Keratinocyte (primary cell): ENCODE results near the gene PCGF2. TPM values are rescaled to one million over a fixed set of nuclear protein-coding genes. Genes with fewer than 3 reads are reported as not detected.

Source experiments
- DNase-seq: peaks from one replicate; pipeline ENCODE4 v3.0.0-alpha.2; 2011; ENCODE audit warnings: low read depth, missing footprints, low spot score
- FAIRE-seq: peaks from 2 replicates; lab custom pipeline; 2011; peaks lifted over from hg19 to GRCh38; lab: Jason Lieb, UNC
- H2AFZ ChIP-seq: 2 replicates; pipeline ENCODE4 v1.6.0; 2012; ENCODE audit warnings: low read length, control low read depth, inconsistent platforms; ENCODE audit not compliant: control insufficient read depth
- H3K27ac ChIP-seq: 2 replicates; pipeline ENCODE4 v1.5.1; 2011; ENCODE audit warnings: low read length; ENCODE audit not compliant: control insufficient read depth, insufficient read depth
- H3K27me3 ChIP-seq: 3 replicates; pipeline ENCODE4 v1.6.0; 2011; ENCODE audit warnings: low read length; ENCODE audit not compliant: control insufficient read depth, insufficient read depth; ENCODE audit errors: extremely low read depth
- H3K36me3 ChIP-seq, 2 experiments: 2 replicates in 1 of 2; 3 replicates in 1 of 2; pipeline ENCODE4 v1.5.1; 2011; ENCODE audit warnings: low read length in 2 of 2, mild to moderate bottlenecking in 1 of 2; ENCODE audit not compliant: control insufficient read depth in 2 of 2, insufficient read depth in 2 of 2; ENCODE audit errors: extremely low read depth in 1 of 2
- H3K4me1 ChIP-seq: 3 replicates; pipeline ENCODE4 v1.5.1; 2011; ENCODE audit warnings: low read length; ENCODE audit not compliant: control insufficient read depth, insufficient read depth; ENCODE audit errors: extremely low read depth
- H3K4me2 ChIP-seq: 3 replicates; pipeline ENCODE4 v1.6.0; 2011; ENCODE audit warnings: low read depth, low read length; ENCODE audit not compliant: control insufficient read depth, insufficient read depth; ENCODE audit errors: extremely low read depth
- H3K4me3 ChIP-seq, 3 experiments: fragments of 200-600 bp in 1 of 3; sonication (generic) in 1 of 3; 2 replicates in 2 of 3; 3 replicates in 1 of 3; pipeline ENCODE4 v1.5.1; 2011 to 2016; ENCODE audit warnings: low read length in 3 of 3, mild to moderate bottlenecking in 3 of 3, control low read depth in 2 of 3, inconsistent platforms in 1 of 3, low read depth in 1 of 3, mixed read lengths in 1 of 3, mixed run types in 1 of 3, moderate library complexity in 1 of 3; ENCODE audit not compliant: control insufficient read depth in 2 of 3, insufficient read depth in 2 of 3; ENCODE audit errors: extremely low read depth in 1 of 3
- H3K79me2 ChIP-seq: 2 replicates; pipeline ENCODE4 v1.6.0; 2012; ENCODE audit warnings: low read length; ENCODE audit not compliant: control insufficient read depth, insufficient read depth
- H3K9ac ChIP-seq: 3 replicates; pipeline ENCODE4 v1.6.0; 2011; ENCODE audit warnings: low read length; ENCODE audit not compliant: control insufficient read depth, insufficient read depth; ENCODE audit errors: extremely low read depth
- H3K9me1 ChIP-seq: 3 replicates; pipeline ENCODE4 v1.6.0; 2011; ENCODE audit warnings: low read length; ENCODE audit not compliant: control insufficient read depth, insufficient read depth; ENCODE audit errors: extremely low read depth
- H3K9me3 ChIP-seq: 2 replicates; pipeline ENCODE4 v1.5.1; 2012; ENCODE audit warnings: low read depth, low read length; ENCODE audit not compliant: control insufficient read depth
- H4K20me1 ChIP-seq: 3 replicates; pipeline ENCODE4 v1.6.0; 2011; ENCODE audit warnings: low read length; ENCODE audit not compliant: control insufficient read depth, insufficient read depth; ENCODE audit errors: extremely low read depth
- CTCF ChIP-seq, 3 experiments: IDR thresholded peaks in 1 of 3; conservative IDR thresholded peaks in 1 of 3; optimal IDR thresholded peaks in 1 of 3; 2 replicates in 2 of 3; 3 replicates in 1 of 3; pipeline versions ENCODE3 to v1.5.1; 2011; ENCODE audit warnings: low read length in 3 of 3, mild to moderate bottlenecking in 3 of 3, moderate library complexity in 2 of 3, control low read depth in 1 of 3, inconsistent platforms in 1 of 3; ENCODE audit not compliant: insufficient read depth in 2 of 3; ENCODE audit errors: extremely low read depth in 1 of 3
- EZH2 ChIP-seq: IDR thresholded peaks from one replicate; pipeline ENCODE4 v1.6.1; 2012; ENCODE audit warnings: inconsistent platforms, mild to moderate bottlenecking, low read length, moderate library complexity
- dilution Hi-C: fragments of 300-500 bp; cut with MboI; formaldehyde crosslinking; loops from one replicate; pipeline ENCODE4 v1.7.0; 2020; ENCODE audit warnings: low sequenced_read_pairs; ENCODE audit not compliant: extremely low pct_ligation_motif_present
- polyA plus RNA-seq, 5 experiments: library from polyadenylated mRNA; depleted of rRNA in 3 of 5; stranded (reverse) in 3 of 5; stranded (forward) in 1 of 5; unstranded in 1 of 5; fragments of >200 nt; gene quantifications; 1 replicate in 1 of 5; 2 replicates in 3 of 5; 3 replicates in 1 of 5; pipeline versions ENCODE4 v1.2.1 to v1.2.3, GENCODE V29; 2011 to 2012; ENCODE audit warnings: missing spikeins in 2 of 5, low read depth in 1 of 5, low replicate concordance in 1 of 5

Gene PCGF2
- polyA plus RNA-seq, 1 donor (not counting 4 experiments of a cell fraction or from before 2014, with no cell fraction given): 4.1 TPM

GRCh38 chr17:38768417-38768816 lies 20.3 kb upstream of the PCGF2 start:
- no peaks in the 10 kb centered on the region for H3K9me3 ChIP-seq
- H3K27me3 ChIP-seq: no peaks in the 10 kb centered on the region
- no peak overlapping the region for H3K4me2 ChIP-seq
- FAIRE-seq: no peak
- H3K27ac ChIP-seq: no peak overlapping the region
- H3K79me2 ChIP-seq: no peaks in the 10 kb centered on the region
- DNase-seq: no peak
- no peaks in the 10 kb centered on the region for H3K9me1 ChIP-seq
- no peak overlapping the region for H2AFZ ChIP-seq
- H4K20me1 ChIP-seq: no peaks in the 10 kb centered on the region
- dilution Hi-C loops: no loop called here
- no peak overlapping the region for H3K4me3 ChIP-seq
- no peaks in the 10 kb centered on the region for H3K4me1 ChIP-seq
- peaks cover 33 to 36% of the 10 kb centered on the region in 2 experiments for H3K36me3 ChIP-seq
- no peak for TF ChIP-seq CTCF (optimal IDR thresholded peaks at IDR 0.05 in 1 of 3, IDR thresholded peaks at IDR 0.05 in 1 of 3, conservative IDR thresholded peaks at IDR 0.05 in 1 of 3; ENCODE audit: extremely low read depth in 1 of 3, insufficient read depth in 2 of 3, low read length in 3 of 3)
- TF ChIP-seq EZH2: no peak
- no peak overlapping the region for H3K9ac ChIP-seq

GRCh38 chr17:38766341-38766740 lies 18.2 kb upstream of the PCGF2 start:
- TF ChIP-seq EZH2: no peak
- TF ChIP-seq CTCF (optimal IDR thresholded peaks at IDR 0.05 in 1 of 3, IDR thresholded peaks at IDR 0.05 in 1 of 3, conservative IDR thresholded peaks at IDR 0.05 in 1 of 3; ENCODE audit: extremely low read depth in 1 of 3, insufficient read depth in 2 of 3, low read length in 3 of 3): no peak
- no peak for DNase-seq

More at GRCh38 chr17:38766341-38766740, 18.2 kb upstream of the PCGF2 start:
- H3K9ac ChIP-seq: no peak overlapping the region
- H2AFZ ChIP-seq: no peak overlapping the region
- no peaks in the 10 kb centered on the region for H4K20me1 ChIP-seq
- H3K4me2 ChIP-seq: no peak overlapping the region
- no peaks in the 10 kb centered on the region for H3K9me3 ChIP-seq
- peaks cover 33 to 47% of the 10 kb centered on the region in 2 experiments for H3K36me3 ChIP-seq
- H3K27ac ChIP-seq: no peak overlapping the region
- no peak overlapping the region for H3K4me3 ChIP-seq
- no peaks in the 10 kb centered on the region for H3K4me1 ChIP-seq
- no peaks in the 10 kb centered on the region for H3K9me1 ChIP-seq
- dilution Hi-C loops: no loop called here
- H3K27me3 ChIP-seq: no peaks in the 10 kb centered on the region
- H3K79me2 ChIP-seq: no peaks in the 10 kb centered on the region
- no peak for FAIRE-seq
